Keratinocyte (primary cell): ENCODE data around the gene COIL.

Experiments
- CTCF ChIP-seq, 3 experiments: IDR thresholded peaks in 1 of 3; conservative IDR thresholded peaks in 1 of 3; optimal IDR thresholded peaks in 1 of 3; 2 replicates in 2 of 3; 3 replicates in 1 of 3; pipeline versions ENCODE3 to v1.5.1; 2011; ENCODE audit warnings: low read length in 3 of 3, mild to moderate bottlenecking in 3 of 3, moderate library complexity in 2 of 3, control low read depth in 1 of 3, inconsistent platforms in 1 of 3; ENCODE audit not compliant: insufficient read depth in 2 of 3; ENCODE audit errors: extremely low read depth in 1 of 3
- EZH2 ChIP-seq: IDR thresholded peaks from one replicate; pipeline ENCODE4 v1.6.1; 2012; ENCODE audit warnings: inconsistent platforms, mild to moderate bottlenecking, low read length, moderate library complexity

DNA sequence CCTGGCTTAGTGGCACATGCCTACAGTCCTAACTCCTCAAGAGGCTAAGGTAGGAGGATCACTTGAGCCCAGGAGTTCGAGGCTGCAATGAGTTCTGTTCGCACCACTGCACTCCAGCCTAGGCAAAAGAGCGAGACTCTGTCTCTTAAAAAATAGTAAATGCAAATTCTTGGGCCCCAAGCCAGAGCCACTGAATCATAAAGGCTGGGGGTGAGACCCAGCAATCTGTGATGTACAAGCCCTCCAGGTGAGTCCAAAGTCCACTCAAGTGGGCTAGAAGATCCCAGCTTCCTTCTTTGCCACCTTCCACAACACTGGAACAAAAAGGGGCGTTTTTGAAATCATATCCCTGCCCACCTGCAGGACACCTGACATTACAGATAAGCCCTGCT lies 63.9 kb downstream of the COIL start:
- TF ChIP-seq CTCF (optimal IDR thresholded peaks at IDR 0.05 in 1 of 3, IDR thresholded peaks at IDR 0.05 in 1 of 3, conservative IDR thresholded peaks at IDR 0.05 in 1 of 3; ENCODE audit: extremely low read depth in 1 of 3, insufficient read depth in 2 of 3, low read length in 3 of 3): no peak
- no peak for TF ChIP-seq EZH2
